Epithelial cell of prostate (primary cell): ENCODE measurements around the gene CEND1.

Source experiments
- DNase-seq: peaks from one replicate; pipeline ENCODE4 v3.0.0-alpha.2; 2011; ENCODE audit warnings: low read depth, low spot score
- H3K27ac ChIP-seq: fragments of 450-650 bp; 2 replicates; pipeline ENCODE4 v1.5.1; 2017; ENCODE audit warnings: mild to moderate bottlenecking

CEND1 gene

DNA sequence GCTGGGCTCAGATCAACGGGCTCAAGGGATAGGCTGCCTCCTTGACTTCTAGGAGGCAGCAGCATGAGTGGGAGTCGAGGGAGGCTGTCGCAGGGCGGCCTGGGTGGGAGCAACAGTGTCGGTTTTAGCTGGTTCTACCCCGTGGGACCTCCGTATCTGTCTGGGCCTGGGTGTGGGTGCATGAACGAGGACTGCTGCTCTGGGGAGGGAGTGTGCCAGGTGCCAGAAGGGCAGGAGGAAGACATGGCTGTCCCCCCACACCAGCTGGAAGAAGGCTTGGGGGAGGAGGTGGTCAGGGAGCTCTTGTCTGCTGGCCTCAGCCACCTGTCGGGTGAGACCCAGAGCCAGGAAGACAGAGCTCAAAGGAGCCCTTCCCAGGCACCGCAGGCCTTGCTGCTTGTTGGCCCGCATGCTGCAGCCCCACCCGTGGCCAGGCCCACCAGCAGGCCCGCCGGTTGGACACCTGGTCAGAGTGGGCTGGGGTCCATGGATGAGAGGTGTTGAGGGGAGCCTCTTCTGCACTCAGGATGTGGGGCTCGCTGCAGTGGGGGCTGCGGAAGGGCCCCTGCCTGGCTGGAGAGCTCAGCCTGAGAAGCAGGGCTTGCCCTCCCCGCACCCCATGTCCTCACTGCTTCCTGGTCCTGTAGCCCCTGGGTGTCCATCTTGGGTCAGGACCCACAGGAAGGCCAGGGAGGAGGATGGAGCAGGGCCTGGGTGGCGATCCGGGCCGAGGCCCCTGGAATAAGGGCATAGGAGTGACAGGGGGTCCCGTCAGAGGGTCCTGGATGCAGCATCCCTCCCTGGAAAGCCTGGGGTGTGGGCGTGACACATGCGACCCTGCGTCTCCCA, 3.4 kb downstream of the CEND1 start:
- no peak overlapping the region for H3K27ac ChIP-seq
- DNase-seq, result no peak

DNA sequence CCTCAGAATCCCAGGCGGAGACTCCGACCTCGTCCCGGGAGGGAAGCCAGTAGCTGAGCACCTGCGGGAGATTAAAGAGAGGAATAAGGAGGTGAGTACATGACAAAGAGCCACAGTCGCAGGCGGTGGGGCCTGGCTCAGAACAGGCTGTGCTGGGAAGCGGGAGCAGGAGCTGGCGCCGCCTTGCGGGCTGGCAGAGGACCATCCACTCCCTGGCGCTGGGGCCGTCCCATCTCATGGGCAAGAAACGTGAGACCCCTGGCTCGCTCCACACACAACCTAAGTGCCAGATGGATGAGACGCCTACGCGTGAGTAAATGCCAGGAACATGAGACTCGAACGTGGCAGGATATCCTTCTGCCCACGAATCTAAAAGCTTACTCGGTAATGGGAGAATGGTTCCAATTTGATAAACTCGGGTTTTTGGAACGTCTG, 6.3 kb downstream of the CEND1 start:
- no peak overlapping the region for H3K27ac ChIP-seq
- no peak for DNase-seq

DNA sequence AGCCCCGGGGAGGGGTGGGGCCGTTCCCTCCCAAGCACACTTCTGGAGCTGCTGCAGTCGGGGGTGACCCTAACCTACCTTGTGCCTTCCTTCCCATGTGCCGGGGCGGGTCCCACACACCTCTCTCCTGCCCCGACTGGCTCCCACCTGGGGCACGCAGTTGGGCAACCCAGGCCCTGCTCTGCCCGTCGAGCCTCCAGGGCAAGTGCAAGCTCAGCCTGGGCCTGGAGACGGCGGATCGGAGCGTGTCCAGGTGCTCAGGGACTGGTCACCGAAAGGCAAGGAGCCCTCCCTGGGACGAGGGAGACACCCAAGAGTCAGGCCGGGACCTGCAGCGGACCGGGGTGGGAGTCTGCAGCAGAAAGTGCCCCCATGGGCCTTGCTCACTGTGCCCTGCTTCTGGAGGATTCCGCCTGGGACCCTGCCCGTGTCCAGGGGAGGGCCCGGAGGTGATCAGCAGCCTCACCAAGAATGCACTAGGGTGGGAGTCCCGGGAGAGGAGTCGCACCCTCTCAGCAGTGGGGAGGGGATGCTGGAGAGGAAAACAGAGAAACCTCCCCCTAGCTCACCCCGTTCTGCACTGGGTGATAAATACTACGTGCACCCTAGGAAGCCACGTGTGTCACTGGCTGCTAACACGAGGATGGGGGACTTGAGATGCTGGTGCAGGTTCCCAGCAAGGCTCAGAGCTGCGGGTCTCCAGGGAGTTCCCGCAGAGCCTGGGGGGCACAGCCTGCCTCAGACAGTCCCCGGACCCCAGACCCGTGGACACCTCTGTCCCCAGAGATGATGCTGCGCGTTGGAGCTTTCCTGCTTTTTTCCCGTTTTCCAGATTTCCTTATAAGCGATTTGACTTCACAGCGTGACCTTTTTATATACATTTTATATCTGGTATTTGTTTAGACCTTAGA, 7.4 kb downstream of the CEND1 start:
- no peak overlapping the region for H3K27ac ChIP-seq
- DNase-seq, result no peak

DNA sequence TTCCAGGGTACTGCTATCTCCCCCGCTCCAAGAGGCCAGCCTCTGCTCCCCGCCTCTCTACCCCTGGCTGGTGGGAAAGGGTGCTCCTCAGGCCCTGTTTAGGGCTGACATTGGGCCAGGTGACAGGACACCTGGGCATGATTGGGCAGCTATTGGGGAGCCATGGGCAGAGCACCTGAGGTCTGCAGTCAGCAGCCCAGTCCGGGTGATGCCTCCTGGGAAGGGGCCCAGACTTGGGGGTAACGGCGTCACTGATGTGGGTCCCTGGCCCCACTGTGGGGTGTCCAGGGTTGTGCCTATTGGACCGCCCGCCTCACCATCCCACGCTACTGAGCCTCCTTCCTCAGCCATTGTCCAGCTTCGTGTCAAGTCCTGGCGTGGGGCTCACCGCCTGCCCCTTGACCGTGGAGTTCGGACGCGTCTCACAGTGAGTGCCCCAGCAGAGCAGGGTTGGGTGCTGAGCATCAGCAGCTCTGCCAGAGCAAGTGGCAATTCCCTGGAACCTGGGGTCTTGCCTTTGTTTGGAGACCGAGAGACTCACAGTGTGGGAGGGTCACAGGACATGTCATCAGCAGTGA, 9.8 kb downstream of the CEND1 start:
- DNase-seq, result no peak
- no peak overlapping the region for H3K27ac ChIP-seq

DNA sequence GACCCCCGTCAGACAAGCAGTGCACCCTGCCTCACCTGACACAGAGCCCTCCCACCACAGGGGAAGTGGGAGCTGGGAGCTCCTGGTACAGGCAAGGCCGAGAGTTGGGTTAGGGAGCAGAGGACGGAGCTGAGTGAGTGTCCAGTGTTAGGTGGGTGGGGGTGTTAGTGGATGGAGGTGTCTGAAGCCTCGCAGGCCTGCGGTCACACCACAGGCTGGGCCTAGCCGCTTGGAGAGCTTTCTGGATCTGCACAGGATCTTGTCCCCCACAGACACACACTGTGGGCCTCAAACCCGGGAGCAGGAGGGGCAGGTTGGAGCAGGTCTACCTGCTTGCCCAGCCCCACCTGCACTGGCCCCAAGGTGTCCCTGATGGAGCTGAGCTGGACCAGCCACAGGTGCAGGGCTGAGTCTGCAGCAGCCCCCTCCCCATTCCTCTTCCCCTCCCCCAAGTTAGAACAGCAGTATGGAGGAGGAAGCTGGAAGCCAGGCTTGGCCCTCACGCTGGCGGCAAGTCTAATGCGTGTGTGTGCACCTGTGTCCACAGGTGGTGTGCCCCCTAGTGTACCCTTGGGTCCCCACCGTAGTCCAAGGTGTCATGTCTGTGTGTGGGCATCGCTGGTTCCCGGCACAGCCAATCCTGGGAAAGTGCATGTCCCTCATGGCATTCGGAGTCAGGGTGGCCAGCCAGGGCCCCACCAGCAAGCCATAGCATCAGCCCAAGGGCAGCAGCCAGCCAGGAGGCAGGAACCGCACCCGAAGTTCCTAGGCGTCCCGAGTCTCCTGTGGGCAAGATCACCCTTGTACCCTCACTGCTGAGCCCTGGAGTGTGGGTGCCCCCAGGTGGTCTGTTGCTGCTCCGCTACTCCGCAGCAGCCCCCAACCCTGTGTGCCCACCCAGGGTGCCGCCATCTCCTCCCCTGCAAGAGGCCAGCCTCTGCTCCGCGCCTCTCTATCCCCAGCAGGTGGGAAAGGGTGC, 10.6 kb downstream of the CEND1 start:
- DNase-seq, result no peak
- H3K27ac ChIP-seq, result no peak overlapping the region

DNA sequence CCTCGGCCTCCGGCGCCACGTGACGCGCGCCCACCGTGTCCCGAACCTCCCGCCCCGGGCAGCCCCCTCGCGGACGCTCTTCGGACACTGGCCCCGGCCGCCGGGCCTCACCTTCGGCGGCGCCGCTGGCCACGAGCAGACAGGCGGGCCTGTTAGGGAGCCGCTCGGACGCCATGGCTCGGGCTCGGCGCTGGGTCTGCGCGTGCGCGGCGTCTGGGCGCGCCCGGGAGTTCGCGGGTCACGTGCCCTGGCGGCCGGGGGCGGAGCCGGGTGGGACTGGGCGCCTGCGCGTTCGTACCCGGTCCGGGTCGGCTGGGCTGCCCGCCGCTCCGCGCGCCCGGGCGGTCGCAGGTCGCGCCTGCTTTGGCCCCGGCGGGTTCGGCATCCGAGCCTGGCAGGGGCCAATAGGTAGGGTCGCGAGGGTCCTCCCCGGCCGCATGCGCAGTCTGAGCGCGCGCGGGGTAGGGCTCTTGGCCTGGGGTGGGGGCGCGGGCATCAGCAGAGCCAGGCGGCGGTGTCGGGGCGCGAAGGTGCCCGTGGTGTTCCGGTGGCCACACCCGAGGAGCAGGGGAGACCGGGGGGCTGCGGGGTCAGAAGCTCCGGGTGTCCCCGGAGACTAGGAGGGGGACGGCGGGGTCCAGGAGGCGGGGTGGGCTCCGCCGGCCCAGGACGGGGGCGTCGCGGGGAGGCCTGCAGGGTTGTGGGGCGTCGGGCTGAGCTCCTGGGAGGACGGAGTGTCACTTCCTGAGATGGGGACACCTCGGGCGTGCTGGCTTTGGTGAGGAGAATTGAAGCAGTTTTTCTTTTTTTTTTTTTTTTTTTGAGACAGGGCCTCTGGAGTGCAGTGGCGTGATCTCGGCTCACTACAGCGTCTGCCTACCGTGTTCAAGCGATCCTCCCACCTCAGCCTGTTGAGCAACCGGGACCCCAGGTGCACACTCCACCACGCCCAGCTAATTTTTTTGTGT, 12.3 kb downstream of the CEND1 start, which contains the start of gene GATD1:
GATD1 (minus strand) TSS at position 200 of the 968 bp plus-strand sequence; CDS start at position 175, 25 bp downstream.
- no peak for DNase-seq
- H3K27ac ChIP-seq, result peak within 1 kb of the TSS; percentile 55

DNA sequence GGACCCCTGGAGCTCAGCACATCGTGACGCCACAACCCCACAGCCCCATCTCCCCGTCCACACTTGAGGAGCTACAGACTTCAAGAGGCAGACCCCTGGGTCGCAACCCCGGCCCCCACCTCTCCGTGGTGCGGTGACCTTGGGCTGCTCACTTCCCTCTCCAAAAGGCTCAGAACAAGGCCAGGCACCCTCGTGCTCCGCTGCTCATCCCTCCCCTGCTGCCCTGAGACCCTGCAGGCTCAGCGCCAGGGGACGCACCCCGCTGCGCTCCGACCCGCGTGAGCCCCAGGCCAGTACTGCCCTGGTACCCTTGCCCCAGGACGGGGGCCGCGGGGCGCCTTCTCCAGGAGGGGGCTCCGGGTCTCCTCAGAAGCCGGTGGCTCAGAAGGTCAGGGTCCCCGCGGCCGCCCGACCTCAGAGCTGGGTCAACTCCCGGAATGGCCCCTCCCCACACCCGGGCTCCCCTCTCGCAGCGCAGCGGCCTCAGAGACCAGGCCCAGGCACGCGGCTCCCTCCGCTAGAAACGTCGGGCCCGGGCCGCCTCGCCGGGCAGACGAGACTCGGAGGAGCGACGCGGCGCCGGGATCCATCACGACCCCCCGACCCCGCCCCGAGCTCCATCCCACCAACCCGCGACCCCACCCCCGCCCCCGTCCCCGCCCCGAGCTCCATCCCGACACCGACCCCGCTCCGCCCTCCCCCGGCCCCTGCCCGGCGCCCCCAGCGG, 13.2 kb downstream of the CEND1 start:
- no peak for DNase-seq
- peak overlapping the region; percentile 55 for H3K27ac ChIP-seq

DNA sequence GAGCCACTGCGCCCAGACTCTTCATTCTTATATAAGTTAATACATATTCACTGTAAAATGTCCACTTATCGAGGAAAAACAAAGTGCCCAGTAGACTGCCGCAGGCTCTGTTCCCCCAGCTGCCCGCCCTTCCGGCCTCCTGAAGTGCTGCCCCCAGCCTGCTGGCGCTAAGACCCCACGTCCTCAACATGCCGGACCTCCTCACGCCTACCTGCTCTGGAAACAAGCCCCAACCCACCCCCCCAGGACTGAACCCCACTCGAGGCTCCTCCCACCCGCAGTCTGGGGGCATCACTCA, 13.7 kb downstream of the CEND1 start:
- DNase-seq, result no peak
- H3K27ac ChIP-seq, result peak overlapping the region; percentile 55

DNA sequence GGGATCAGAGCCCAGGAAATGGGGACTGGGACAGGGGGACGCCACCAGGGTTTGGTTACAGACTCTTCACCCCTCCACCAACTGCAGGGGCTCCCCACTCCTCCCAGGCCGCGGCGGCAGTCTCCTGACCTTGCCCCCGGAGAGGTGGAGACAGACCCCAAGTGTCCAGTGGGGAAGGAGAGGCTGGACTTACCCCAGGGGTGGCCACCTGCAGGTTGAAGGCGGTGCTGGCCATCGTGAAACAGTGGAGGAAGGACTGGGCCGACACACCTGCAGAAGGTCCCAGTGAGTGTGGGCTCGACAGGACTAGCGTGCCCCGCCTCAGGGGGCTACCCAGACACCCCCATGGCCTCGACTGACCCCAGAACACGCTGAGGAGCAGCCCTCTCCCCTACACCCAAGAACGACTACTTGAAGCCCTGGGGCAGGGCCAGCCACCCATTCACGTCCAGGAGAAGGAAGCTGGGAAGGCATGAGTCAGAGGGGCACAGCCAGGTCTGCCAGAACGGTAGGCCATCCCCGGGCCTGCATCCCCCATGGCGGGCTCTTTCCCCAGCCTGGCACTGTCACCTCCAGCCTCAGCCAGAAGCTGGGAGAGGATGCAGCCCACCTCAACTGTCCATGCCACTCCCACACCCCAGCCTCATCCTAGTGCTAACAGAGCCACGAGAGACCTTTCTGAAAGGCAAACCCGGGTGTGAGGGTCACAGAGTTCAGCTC, 14.9 kb downstream of the CEND1 start:
- DNase-seq, result no peak
- H3K27ac ChIP-seq, result peak overlapping the region; percentile 55

DNA sequence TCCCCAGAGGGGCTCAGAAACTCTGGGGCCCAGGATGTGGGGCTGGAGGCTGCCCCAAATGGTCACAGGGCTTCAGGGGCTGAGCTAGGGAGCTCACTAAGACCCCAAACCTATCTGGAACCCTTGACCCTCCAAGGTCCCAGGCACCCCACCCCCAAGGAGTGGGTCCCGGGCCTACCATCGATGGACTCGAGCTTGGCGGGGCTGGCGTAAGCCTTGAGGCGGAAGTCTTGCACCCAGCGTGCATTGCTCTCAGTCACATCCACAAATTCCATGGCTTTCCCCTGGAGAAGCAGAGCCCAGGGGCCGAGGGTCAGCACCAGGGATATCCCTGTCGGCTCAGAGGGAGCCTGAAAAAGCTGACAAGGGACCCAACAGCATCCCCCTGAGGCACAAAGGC, 16.1 kb downstream of the CEND1 start:
- no peak for DNase-seq

DNA sequence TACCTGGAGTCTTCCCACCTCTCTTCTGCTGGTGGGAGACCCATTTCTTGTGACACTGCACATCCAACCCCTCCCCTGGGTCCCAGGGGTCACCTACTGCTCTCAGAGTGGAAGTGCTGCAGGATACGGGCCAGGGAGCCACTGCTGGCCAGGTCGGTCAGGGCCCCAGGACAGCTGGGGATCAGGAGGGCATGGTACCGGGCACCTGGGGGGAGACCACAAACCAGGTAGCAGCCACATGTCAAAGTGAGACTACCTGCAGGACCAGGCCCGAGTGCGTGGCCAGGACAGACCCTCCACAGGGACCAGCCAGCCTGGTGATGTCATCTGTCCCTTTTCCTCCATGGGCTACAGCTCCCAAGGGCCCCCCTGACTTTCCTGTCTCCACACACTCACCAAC, 16.5 kb downstream of the CEND1 start:
- DNase-seq, result no peak
- H3K27ac ChIP-seq, result no peak overlapping the region

More for the DNA sequence above, 16.1 kb downstream of the CEND1 start:
- no peak overlapping the region for H3K27ac ChIP-seq

DNA sequence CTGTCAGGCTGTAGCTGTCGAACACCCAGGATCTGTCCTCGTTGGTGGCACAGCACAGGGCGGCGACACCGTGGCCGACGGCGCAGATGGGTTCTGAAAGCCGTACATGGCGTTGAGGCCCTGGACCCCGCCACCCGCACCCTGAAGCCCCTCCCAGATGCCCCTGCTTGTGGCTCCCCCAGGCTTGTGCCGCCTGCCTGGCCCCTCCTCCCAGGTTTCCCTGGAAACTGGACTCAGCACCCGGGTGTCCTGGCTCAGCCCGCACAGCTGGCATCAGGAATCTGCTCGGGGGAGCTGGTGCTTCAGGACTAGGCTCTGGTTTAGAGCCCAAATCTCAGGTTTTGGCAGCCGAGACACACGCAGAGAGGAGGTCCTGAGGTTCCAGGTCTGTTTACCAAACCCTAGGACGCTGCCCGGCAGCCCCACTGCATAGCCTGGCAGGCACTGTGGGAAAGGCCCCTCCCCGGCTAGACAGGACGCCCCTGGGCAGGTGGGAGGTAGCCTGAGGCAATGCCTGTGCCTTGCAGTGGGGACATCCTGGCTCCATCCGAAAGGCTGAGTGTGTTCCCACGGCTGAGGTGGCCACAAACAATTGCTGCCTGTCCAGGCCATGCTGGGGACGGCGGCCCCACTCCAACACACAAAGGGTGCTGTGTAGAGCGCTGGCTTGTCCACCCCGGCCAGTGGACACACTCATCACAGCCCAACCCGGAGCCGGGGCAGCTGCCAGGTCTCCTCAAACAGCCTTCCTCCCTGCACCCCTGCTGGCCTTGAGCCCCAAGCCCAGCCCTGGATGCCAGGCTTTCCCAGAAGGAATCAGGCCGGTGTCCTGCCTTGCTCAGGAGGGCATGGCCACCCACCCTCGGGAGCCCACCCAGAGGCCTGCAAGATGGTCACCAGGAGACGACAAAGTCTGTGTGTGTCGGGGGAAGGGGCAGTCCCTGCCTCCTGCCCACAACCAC, 17.2 kb downstream of the CEND1 start:
- H3K27ac ChIP-seq, result no peak overlapping the region
- no peak for DNase-seq

DNA sequence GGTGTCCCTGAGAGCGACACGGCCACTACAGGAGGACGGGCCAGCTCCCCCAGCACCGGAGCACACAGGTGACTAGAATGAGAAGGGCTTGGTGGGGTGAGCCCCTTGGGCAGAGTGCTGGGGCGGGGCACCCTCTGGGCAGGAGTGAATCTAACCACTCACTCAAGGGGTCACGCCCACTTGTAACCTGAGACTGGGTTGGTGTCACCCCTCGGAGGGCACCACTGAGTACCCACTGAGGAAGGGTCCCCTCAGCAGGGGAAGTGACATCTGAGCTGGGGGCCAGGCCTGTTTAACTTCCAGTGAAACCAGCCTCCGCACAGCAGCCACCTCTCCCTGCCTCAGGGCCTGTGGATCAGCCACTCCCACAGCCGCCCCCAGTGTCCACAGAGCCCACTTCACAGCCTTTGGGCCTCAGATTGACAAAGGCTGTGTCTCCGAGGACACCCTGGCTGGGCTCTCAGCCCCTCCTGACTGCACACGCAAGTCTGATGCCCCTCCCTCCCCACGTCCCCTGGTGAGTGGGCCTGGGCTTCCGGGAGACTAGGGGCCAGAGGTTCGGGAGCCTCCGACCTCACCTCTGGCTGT, 18.2 kb downstream of the CEND1 start:
- no peak overlapping the region for H3K27ac ChIP-seq
- DNase-seq, result no peak

DNA sequence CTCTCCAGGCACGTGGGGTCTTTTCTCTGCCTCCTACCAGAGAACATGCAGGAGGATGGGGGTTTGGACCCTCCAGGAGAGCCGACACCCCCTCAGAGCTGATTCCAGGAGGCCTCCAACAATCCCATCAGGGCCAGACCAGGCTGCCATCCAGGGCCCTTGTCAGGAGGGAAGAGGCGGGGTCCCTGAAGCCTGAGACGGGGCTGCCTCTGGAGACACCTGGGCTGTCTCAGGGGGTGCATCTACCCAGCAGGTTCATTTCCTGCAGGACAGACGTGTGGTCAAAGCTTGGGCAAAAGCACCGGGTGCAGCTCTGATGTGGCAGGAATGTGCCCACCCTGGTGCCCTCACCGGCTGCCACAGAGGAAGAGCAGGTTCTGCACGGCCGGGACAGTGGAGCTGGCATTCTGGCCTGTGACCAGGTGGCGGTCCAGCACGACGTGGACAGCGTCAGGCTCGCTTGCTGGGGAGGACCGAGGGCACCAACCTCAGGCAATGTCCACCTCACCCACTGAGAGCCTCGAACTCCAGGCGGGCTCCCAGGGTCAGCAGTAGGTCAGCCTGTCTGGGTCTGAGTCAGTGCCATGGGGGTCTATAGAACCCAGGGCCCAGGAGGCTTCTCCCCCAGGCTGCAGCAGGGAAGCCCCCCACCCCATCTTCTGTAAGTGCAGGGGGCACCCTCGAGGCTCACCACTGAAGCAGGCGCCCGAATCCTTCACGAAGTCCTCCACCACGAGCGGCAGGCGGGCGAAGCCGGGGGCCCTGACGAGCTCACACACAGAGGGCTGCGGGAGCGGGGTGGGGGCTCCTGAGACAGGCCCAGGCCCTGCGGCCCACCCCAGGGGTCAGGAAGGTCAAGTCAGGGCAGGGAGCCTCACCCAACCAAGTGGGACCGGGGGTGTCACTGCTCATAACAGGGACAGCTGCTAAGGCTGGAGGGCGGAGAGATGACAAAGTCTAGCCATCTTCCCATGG, 19.0 kb downstream of the CEND1 start:
- DNase-seq, result no peak
- no peak overlapping the region for H3K27ac ChIP-seq
